SK-MEL-5 (cell line): ENCODE results near the gene GRID2. TPM values are rescaled to one million over a fixed set of nuclear protein-coding genes. Genes with fewer than 3 reads are reported as not detected.

Experiments
- DNase-seq: peaks from one replicate; pipeline ENCODE4 v3.0.0-alpha.2; 2016; ENCODE audit warnings: low read depth, low spot score
- in situ Hi-C: cut with HindIII; loops from 2 replicates; pipeline ENCODE4 v1.10.0; 2016; ENCODE audit warnings: low sequenced_read_pairs, high pct_unique_total_duplicates, low pct_unique_long_range_greater_than_20kb
- total RNA-seq: library from RNA; depleted of rRNA; stranded (reverse); fragments of >200 nt; shearing (Covaris generic); gene quantifications from 2 replicates; pipeline ENCODE4 v1.2.3, GENCODE V29; 2014

Gene GRID2
- total RNA-seq, 1 experiment from 2014 or later, result not detected

GRCh38 chr4:92953462-92953861 is 649.7 kb downstream of the GRID2 start:
- in situ Hi-C loops, result no loop called here

DNA sequence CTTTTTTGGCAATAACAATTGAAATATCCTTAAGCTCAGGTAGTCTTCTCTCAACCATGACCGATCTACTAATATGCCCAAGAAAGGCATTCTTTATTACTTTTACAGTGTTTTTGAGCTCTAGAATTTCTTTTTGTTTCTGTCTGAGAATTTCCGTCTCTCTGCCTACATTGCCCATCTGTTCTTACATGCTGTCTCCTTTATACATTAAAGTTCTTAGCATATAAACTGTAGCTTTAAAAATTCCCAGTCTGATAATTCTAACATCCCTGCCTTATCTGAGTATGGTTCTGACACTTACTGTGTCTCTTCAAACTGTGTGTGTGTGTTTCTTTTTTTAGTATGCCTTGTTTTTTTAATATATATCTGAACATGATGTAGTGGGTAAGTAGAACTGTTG is 658.1 kb downstream of the GRID2 start:
- in situ Hi-C loops, result no loop called here
- DNase-seq, result no peak

More at GRCh38 chr4:92953462-92953861, 649.7 kb downstream of the GRID2 start:
- no peak for DNase-seq

- no peak for DNase-seq
- in situ Hi-C loops, result no loop called here
Measured at GRCh38 chr4:92962831-92963230, 659.1 kb downstream of the GRID2 start.

DNA sequence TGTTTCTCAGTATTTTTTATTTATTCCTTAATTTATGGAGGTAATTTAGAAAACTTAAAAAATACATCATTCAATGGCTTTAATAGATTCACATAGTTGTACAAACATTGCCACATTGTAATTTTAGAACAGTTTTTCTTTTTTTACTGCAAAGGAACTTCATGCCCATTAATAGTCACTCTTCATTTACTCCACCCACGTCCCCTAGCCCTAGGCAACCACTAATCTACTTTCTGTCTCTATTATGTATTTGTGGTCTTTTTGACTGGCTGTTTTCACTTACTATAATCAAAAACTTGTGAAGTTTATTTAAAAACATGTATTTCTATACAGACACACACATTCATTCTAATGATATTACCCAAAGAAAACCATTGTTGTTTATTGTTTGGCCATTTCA is 664.8 kb downstream of the GRID2 start:
- DNase-seq, result no peak
- in situ Hi-C loops, result no loop called here

DNA sequence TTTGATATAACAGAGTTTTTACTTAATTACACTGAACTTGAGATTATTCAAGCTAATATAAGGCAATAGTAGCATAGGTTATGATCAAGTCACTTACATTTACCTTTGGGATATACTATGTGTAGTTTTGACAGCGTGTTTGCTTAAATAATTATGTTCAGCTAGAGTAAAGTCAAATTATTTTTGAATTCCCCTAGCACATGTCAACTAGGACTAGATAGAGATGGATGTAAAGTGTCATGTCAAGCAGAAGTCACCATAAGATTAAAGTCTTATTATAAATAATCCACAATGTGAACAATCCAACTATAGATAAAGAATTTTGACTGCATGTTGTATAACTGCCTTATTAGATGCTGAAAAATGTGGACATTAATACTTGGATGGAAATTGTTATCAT is 665.2 kb downstream of the GRID2 start:
- no peak for DNase-seq
- in situ Hi-C loops, result no loop called here

DNA sequence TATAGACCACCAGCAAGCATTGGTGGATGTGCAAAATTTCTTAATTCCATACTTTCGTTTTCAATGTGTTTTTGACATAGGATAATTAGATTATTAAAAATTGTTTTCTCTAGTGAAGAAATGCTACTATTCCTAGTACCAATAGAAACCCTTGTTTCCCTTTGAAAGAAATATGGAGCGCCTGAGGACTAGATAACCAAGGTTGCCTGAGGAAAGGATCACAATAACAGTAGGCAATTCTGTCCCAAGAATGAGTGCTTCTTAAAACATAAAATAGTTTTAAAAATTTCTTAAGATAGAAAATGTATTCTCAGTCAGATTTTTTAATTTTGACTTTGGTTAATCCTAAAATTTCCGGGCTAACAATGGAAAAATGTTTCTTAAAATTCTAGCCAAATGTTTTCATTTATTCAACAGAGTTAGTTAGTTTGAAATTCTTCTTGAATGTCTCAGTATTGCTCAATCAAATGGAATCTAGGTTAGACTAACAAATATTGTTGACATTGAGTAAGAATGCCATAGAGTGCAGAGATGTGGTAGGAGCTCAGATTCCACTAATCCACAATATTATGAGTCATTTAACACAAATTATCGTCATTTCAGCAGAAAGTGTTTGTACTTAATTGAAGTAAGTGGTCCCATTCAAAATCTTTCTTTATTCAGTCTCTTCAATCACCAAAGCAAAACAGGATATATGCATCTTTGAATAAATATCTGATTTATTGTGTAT is 666.0 kb downstream of the GRID2 start:
- in situ Hi-C loops, result no loop called here
- DNase-seq, result no peak

DNA sequence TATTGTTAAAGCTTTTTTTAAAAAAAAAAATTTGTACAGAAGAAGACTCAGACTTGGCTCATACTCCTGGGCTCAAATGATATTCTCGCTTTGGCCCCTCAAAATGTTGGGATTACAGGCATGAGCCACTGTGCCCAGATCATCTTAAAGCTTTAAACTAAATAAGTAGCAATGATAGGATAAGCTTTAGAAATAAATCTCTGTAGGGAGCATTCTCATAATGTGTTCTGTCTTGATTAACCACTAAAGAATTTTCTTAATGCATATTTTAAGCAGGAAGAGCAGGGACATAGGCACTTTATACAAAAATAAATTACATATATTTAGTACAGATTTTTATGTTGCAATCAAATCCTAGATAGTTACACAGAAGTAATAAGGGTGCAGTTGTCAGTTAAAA is 667.2 kb downstream of the GRID2 start:
- in situ Hi-C loops, result no loop called here
- no peak for DNase-seq

- DNase-seq, result no peak
- in situ Hi-C loops, result no loop called here
Measured at GRCh38 chr4:92988301-92988700, 684.5 kb downstream of the GRID2 start.

- in situ Hi-C loops, result no loop called here
- no peak for DNase-seq
Measured at GRCh38 chr4:92992758-92993157, 689.0 kb downstream of the GRID2 start.

DNA sequence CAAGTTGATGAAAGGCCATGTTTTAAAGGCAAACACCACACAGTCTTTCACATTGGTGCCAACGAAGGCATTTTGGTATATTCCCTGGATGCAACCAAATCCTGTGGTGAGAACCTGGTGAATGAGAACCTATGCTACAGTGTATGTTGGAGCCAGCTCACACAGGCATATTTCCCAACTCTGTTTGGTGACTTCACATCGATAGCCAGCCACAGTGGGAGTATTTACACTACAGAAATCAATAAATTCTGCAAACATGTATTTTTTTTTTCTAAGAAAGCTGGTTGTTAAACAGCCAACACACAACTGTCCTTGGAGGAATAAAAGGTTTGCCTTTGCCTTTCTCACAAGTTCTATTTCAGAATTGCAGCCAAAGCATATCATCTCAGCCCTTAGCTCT is 691.0 kb downstream of the GRID2 start:
- in situ Hi-C loops, result no loop called here
- no peak for DNase-seq

- DNase-seq, result no peak
- in situ Hi-C loops, result no loop called here
Measured at GRCh38 chr4:92996533-92996932, 692.8 kb downstream of the GRID2 start.

- in situ Hi-C loops, result no loop called here
- no peak for DNase-seq
Measured at GRCh38 chr4:93000910-93001309, 697.1 kb downstream of the GRID2 start.

DNA sequence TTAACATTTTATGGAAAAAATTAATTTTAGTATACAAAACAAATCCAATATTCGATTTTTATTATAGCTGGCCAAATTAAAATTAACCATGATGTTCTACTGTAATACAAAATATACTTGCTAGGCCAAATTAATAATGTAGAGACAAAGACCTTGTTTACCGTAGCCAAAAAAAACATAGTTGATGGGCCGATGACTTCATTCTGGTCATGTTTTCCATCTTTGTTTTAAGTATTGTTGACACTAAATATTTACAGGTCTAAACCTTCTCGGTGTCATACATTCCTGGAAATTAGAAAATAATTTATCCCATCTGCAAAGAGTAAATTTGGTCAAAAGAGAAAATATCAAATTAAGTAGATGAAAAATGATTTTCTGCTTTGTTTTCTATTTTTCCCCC is 698.5 kb downstream of the GRID2 start:
- in situ Hi-C loops, result no loop called here
- DNase-seq, result no peak

GRCh38 chr4:93016350-93016749 is 712.6 kb downstream of the GRID2 start:
- in situ Hi-C loops, result no loop called here
- no peak for DNase-seq

GRCh38 chr4:93018243-93018642 is 714.5 kb downstream of the GRID2 start:
- in situ Hi-C loops, result no loop called here
- no peak for DNase-seq

GRCh38 chr4:93018806-93019205 is 715.0 kb downstream of the GRID2 start:
- no peak for DNase-seq
- in situ Hi-C loops, result no loop called here

DNA sequence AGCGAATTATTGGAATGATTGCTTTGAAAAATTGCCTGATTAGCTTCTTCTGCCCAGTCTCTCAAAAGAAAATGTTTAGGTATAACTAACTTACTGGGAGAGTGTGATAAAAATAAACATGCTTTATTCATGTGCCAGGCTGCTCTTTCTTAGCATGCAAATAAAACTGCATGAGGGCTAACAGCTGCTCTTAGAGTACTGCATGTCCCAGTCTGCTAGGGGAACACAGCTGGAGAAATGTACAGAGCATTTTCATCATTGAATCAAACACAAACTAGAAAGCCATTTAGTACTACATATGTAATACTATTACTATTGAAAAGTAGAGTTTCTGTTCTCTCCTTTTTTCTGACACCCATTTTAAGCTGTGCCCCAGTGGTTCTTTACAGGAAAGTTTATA is 726.0 kb downstream of the GRID2 start:
- no peak for DNase-seq
- in situ Hi-C loops, result no loop called here

DNA sequence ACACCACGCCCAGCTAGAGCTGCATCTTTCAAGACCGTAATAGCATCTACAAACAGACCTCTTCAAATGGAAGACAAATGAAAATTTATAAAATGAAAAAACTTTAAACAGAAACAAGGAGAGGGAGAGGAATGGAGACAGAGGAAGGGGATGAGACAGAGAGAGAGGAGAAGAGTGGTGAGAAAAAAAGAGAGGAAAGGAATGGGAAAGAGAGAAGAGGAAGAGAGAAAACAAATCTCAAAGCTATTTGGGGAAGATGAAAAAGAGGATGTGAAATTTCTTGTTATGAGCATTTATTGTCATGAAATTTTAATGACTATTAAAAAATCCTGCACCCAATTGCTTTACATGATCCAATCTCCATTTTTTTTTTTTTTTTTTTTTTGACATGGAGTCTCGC is 726.9 kb downstream of the GRID2 start:
- in situ Hi-C loops, result no loop called here
- no peak for DNase-seq

DNA sequence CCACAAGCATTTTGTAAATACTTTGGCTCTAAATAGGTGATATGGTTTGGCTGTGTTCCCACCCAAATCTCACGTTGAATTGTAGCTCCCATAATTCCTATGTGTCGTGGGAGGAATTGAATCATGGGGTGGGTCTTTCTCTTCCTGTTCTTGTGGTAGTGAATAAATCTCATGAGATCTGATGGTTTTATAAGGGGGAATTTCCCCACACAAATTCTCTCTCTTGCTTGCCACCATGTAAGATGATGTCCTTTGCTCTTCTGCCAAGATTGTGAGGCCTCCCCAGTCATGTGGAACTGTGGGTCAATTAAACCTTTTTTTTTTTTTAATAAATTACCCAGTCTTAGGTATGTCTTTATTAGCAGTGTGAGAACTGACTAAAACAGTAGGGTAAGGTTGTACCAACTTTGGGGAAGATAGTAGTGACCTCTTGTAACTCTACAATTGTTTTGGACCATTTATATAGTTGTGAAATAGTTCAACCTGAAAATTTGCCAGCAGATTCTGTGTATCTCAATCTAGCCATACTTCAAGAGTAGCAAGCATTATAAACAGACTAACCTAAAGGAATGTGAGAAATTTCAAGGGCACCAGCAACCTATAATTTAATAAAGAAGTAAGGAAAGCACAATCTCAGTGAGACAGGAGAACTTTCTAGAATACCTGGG is 727.8 kb downstream of the GRID2 start:
- in situ Hi-C loops, result no loop called here
- no peak for DNase-seq
